K562 (cell line): Measurements from ENCODE around the gene RELL2. TPM values are rescaled to one million over a fixed set of nuclear protein-coding genes. Genes with fewer than 3 reads are reported as not detected.
A peak's percentile ranks its signal among the peaks of the same experiment; 100 is the strongest.

Source experiments
- FOXK2 ChIP-seq, 2 experiments: fragments of 450-650 bp; IDR thresholded peaks in 1 of 2; conservative IDR thresholded peaks in 1 of 2; 2 replicates each; pipeline ENCODE4 v1.6.1; 2016; ENCODE audit warnings: low read depth in 2 of 2, mild to moderate bottlenecking in 1 of 2
- HEY1 ChIP-seq: fragments of 250-450 bp; sonication (Bioruptor Pico); IDR thresholded peaks from 2 replicates; pipeline ENCODE4 v1.5.0; 2020; ENCODE audit warnings: mild to moderate bottlenecking, moderate library complexity, borderline replicate concordance
- KDM1A ChIP-seq, 2 experiments: fragments of 450-650 bp; IDR thresholded peaks; 2 replicates each; pipeline ENCODE4 v1.6.1; 2016; ENCODE audit warnings: mild to moderate bottlenecking in 2 of 2
- L3MBTL2 ChIP-seq: fragments of 450-650 bp; IDR thresholded peaks from 2 replicates; pipeline ENCODE4 v1.6.1; 2016; ENCODE audit warnings: mild to moderate bottlenecking, moderate library complexity
- MCM5 ChIP-seq: fragments of 450-650 bp; IDR thresholded peaks from 2 replicates; pipeline ENCODE4 v1.6.1; 2016; ENCODE audit warnings: low read depth
- MGA ChIP-seq: fragments of 450-650 bp; IDR thresholded peaks from 2 replicates; pipeline ENCODE4 v1.6.1; 2016; ENCODE audit warnings: mild to moderate bottlenecking, moderate library complexity
- MNT ChIP-seq, 2 experiments: fragments of 450-650 bp; conservative IDR thresholded peaks; 2 replicates each; pipeline ENCODE4 v1.6.1; 2017; ENCODE audit warnings: mild to moderate bottlenecking in 2 of 2, moderate library complexity in 2 of 2
- PHF8 ChIP-seq: fragments of 200-600 bp; sonication (generic); IDR thresholded peaks from 2 replicates; pipeline ENCODE4 v1.6.1; 2012; ENCODE audit warnings: mixed run types, mild to moderate bottlenecking, inconsistent platforms, low read length, moderate library complexity, borderline replicate concordance
- RB1 ChIP-seq: fragments of 450-650 bp; IDR thresholded peaks from 2 replicates; pipeline ENCODE4 v1.6.1; 2017; ENCODE audit warnings: low read depth, mild to moderate bottlenecking
- ZBTB34 ChIP-seq: fragments of 250-450 bp; sonication (Bioruptor Pico); IDR thresholded peaks from 2 replicates; pipeline ENCODE4 v1.8.0; 2021; ENCODE audit warnings: mild to moderate bottlenecking, moderate library complexity
- ZNF124 ChIP-seq: sonication (generic); formaldehyde crosslinking; IDR thresholded peaks from 2 replicates; pipeline ENCODE4 v1.8.1; 2022; ENCODE audit warnings: missing genetic modification reagents
- polyA plus RNA-seq, 8 experiments: library from polyadenylated mRNA; depleted of rRNA in 4 of 8; stranded (reverse) in 5 of 8; unstranded in 3 of 8; fragments of >200 nt; fragmentation: Nextera tagmentation in 2 of 8; fragmentation: Illumina TruSeq in 1 of 8; extraction: Ambion mirVana in 2 of 8; extraction: Trizol in 1 of 8; gene quantifications; 2 replicates each; pipeline versions ENCODE4 v1.2.1 to v1.2.3, GENCODE V29; 2011 to 2014; ENCODE audit warnings: inconsistent platforms in 1 of 8, missing spikeins in 1 of 8
- total RNA-seq, 7 experiments: library from RNA; depleted of rRNA in 6 of 7; stranded (reverse); fragments of >200 nt in 6 of 7; fragmentation: Illumina TruSeq in 2 of 7; extraction: Trizol in 2 of 7; gene quantifications; 2 replicates each; pipeline versions ENCODE4 v1.2.1 to v1.2.3, GENCODE V29; 2011 to 2021; ENCODE audit warnings: low replicate concordance in 1 of 7

Gene RELL2
- total and polyA plus RNA-seq, 9 of the 15 experiments (the other 6 are each of a cell fraction or from before 2014, with no cell fraction given): 0.06 to 36.0 (median 14.3) TPM

- TF ChIP-seq MGA (no peak), HEY1 (no peak), FOXK2 (conservative IDR thresholded peaks at IDR 0.05 in 1 of 2, IDR thresholded peaks at IDR 0.05 in 1 of 2; ENCODE audit: low read depth in 2 of 2) (peak; percentile 84 to 85), L3MBTL2 (no peak), RB1 (no peak), ZBTB34 (CRISPR knock-in tag) (no peak), MCM5 (no peak), MNT (conservative IDR thresholded peaks at IDR 0.05) (peak; percentile 56 to 73), PHF8 (no peak), ZNF124 (no peak), KDM1A (IDR thresholded peaks at IDR 0.05) (no peak)
Measured at GRCh38 chr5:141603923-141604717, 32.7 kb upstream of the RELL2 start (continued).
